Hepatocyte (in vitro differentiated cells): Measurements from ENCODE around the gene BBX.

ENCODE experiments used
- EZH2 ChIP-seq: fragments of 200-600 bp; sonication (generic); IDR thresholded peaks from 2 replicates; pipeline ENCODE4 v1.6.1; 2016; ENCODE audit warnings: antibody characterized with exemption, mild to moderate bottlenecking, borderline replicate concordance
- EZH2phosphoT487 ChIP-seq: fragments of 200-600 bp; sonication (generic); IDR thresholded peaks from one replicate; pipeline ENCODE4 v1.6.1; 2018; ENCODE audit warnings: antibody characterized with exemption, mild to moderate bottlenecking, low read depth, moderate library complexity; ENCODE audit not compliant: unreplicated experiment, severe bottlenecking
- TF ChIP-seq, protein P1 (sequence below): fragments of 200-600 bp; sonication (generic); IDR thresholded peaks from 2 replicates; pipeline ENCODE4 v1.5.1; 2016; ENCODE audit warnings: antibody characterized with exemption, mild to moderate bottlenecking; ENCODE audit not compliant: poor library complexity

DNA sequence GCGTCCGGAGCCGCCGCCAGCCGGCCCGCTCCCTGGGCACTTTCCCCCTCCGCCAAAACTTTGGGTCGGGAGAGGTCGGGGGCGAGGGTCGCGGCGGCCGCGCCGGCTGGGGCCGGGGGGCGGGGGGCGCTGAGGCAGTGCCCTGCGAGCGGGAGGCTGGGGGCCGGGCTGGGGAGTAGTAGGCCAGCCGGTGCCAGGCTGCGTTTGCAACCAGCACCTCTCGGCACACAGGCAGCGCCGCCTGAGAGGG is 452 bp downstream of the BBX start:
- TF ChIP-seq, protein P1, sequence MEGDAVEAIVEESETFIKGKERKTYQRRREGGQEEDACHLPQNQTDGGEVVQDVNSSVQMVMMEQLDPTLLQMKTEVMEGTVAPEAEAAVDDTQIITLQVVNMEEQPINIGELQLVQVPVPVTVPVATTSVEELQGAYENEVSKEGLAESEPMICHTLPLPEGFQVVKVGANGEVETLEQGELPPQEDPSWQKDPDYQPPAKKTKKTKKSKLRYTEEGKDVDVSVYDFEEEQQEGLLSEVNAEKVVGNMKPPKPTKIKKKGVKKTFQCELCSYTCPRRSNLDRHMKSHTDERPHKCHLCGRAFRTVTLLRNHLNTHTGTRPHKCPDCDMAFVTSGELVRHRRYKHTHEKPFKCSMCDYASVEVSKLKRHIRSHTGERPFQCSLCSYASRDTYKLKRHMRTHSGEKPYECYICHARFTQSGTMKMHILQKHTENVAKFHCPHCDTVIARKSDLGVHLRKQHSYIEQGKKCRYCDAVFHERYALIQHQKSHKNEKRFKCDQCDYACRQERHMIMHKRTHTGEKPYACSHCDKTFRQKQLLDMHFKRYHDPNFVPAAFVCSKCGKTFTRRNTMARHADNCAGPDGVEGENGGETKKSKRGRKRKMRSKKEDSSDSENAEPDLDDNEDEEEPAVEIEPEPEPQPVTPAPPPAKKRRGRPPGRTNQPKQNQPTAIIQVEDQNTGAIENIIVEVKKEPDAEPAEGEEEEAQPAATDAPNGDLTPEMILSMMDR: no peak
- TF ChIP-seq EZH2 (no peak), EZH2phosphoT487 (no peak)
